GM18520 (cell line): Measurements from ENCODE around the gene TMEM175.
"Not testable (repeated sequence)": the region's sequence is repeated elsewhere in the genome, so short reads cannot be mapped to it uniquely, and the experiment has no call there.

ENCODE experiments used
- ATAC-seq: cut with Tn5 transposase; IDR thresholded peaks from one replicate; pipeline ENCODE4 v1.9.1; 2021; ENCODE audit not compliant: unreplicated experiment

The TMEM175 gene

GRCh38 chr4:915041-915474, 17.2 kb upstream of the TMEM175 start:
- ATAC-seq = no peak

GRCh38 chr4:915595-915994, 16.7 kb upstream of the TMEM175 start:
- ATAC-seq = no peak

- ATAC-seq = no peak
Observed at GRCh38 chr4:917466-917865, 14.8 kb upstream of the TMEM175 start.

- ATAC-seq = no peak
Observed at GRCh38 chr4:917992-918391, 14.3 kb upstream of the TMEM175 start.

- not testable (repeated sequence) for ATAC-seq
Observed at GRCh38 chr4:918591-918990, 13.7 kb upstream of the TMEM175 start.

- ATAC-seq = not testable (repeated sequence)
Observed at GRCh38 chr4:919004-919680, 13.1 kb upstream of the TMEM175 start.

GRCh38 chr4:921830-922331, 10.4 kb upstream of the TMEM175 start:
- peak; percentile 55 for ATAC-seq

GRCh38 chr4:924107-925096, 7.9 kb upstream of the TMEM175 start:
- peak; percentile 33 for ATAC-seq

GRCh38 chr4:925171-925570, 7.1 kb upstream of the TMEM175 start:
- ATAC-seq = no peak

- no peak for ATAC-seq
Observed at GRCh38 chr4:925771-926500, 6.3 kb upstream of the TMEM175 start.

- no peak for ATAC-seq
Observed at GRCh38 chr4:926538-926937, 5.7 kb upstream of the TMEM175 start.

- not testable (repeated sequence) for ATAC-seq
Observed at GRCh38 chr4:927566-927965, 4.7 kb upstream of the TMEM175 start.

- no peak for ATAC-seq
Observed at GRCh38 chr4:929096-929765, 3.0 kb upstream of the TMEM175 start.

- ATAC-seq = no peak
Observed at GRCh38 chr4:930028-930551, 2.2 kb upstream of the TMEM175 start.

- no peak for ATAC-seq
Observed at GRCh38 chr4:930827-931193, 1.4 kb upstream of the TMEM175 start.

GRCh38 chr4:931194-931959, 883 bp upstream of the TMEM175 start:
- ATAC-seq = no peak

- no peak for ATAC-seq
Observed at GRCh38 chr4:932713-933070, 432 bp downstream of the TMEM175 start.

GRCh38 chr4:939508-939907, 7.2 kb downstream of the TMEM175 start:
- ATAC-seq = not testable (repeated sequence)

- no peak for ATAC-seq
Observed at GRCh38 chr4:945274-946102, 13.2 kb downstream of the TMEM175 start.
